ENCODE measurements around the gene NECTIN1.

Gene NECTIN1

GRCh38 chr11:119716582-119717498, 12.2 kb downstream of the NECTIN1 start:
- DNase-seq (ENCODE audit: extremely low spot score), result no peak
- CTCF ChIA-PET, result interaction anchor here (2.8 to 4.9 kb wide), 2 partner anchors 13 to 43 kb away, joined by 9 to 35 read pairs; partner anchors contain the start of gene NECTIN1
- no peak for TF ChIP-seq CTCF (IDR thresholded peaks at IDR 0.05; ENCODE audit: control extremely low read depth, extremely low read depth, low read depth, missing control alignments)
- POLR2A ChIA-PET, result interaction anchor here (0.6 kb wide), 1 partner anchor 43 kb away, joined by 3 read pairs; no protein-coding TSS in a partner anchor

GRCh38 chr11:119714590-119714989, 14.4 kb downstream of the NECTIN1 start:
- DNase-seq (ENCODE audit: extremely low spot score), result no peak
- TF ChIP-seq CTCF (IDR thresholded peaks at IDR 0.05; ENCODE audit: control extremely low read depth, extremely low read depth, low read depth, missing control alignments), result no peak
- ChIA-PET CTCF (interaction anchor here (1.9 to 2.8 kb wide), 3 partner anchors 12 to 41 kb away, joined by 9 to 10 read pairs (median 10); partner anchors contain the start of gene NECTIN1), POLR2A (no interaction called here)

GRCh38 chr11:119714189-119714588, 14.8 kb downstream of the NECTIN1 start:
- ChIA-PET CTCF (interaction anchor here (1.2 to 2.8 kb wide), 4 partner anchors 13 to 40 kb away, joined by 4 to 10 read pairs (median 10); partner anchors contain the start of gene NECTIN1), POLR2A (no interaction called here)
- no peak for DNase-seq (ENCODE audit: extremely low spot score)
- no peak for TF ChIP-seq CTCF (IDR thresholded peaks at IDR 0.05; ENCODE audit: control extremely low read depth, extremely low read depth, low read depth, missing control alignments)

- CTCF ChIA-PET, result interaction anchor here (1.2 to 1.4 kb wide), 2 partner anchors 14 to 16 kb away, joined by 4 to 8 read pairs; partner anchors contain the start of gene NECTIN1
- POLR2A ChIA-PET, result no interaction called here
- TF ChIP-seq CTCF (IDR thresholded peaks at IDR 0.05; ENCODE audit: control extremely low read depth, extremely low read depth, low read depth, missing control alignments), result no peak
- DNase-seq (ENCODE audit: extremely low spot score), result no peak
Observed at GRCh38 chr11:119713359-119714040, 15.5 kb downstream of the NECTIN1 start.

- TF ChIP-seq CTCF (IDR thresholded peaks at IDR 0.05; ENCODE audit: control extremely low read depth, extremely low read depth, low read depth, missing control alignments), result no peak
- no peak for DNase-seq (ENCODE audit: extremely low spot score)
- ChIA-PET POLR2A (no interaction called here), CTCF (interaction anchor here (1.1 to 1.6 kb wide), 4 partner anchors 9 to 17 kb away, joined by 4 to 8 read pairs (median 4); partner anchors contain the start of gene NECTIN1)
Observed at GRCh38 chr11:119712459-119713358, 16.3 kb downstream of the NECTIN1 start.

Data from GM10248 (cell line).